CD4-positive, alpha-beta T cell (primary cell): ENCODE results near the gene CD7. TPM values are rescaled to one million over a fixed set of nuclear protein-coding genes. Genes with fewer than 3 reads are reported as not detected.

Experiments used
- ATAC-seq: fragments of 200-7000 bp; cut with Tn5 transposase; one replicate; pipeline ENCODE4 v1.10.0; 2022; ENCODE audit warnings: mild to moderate bottlenecking; ENCODE audit not compliant: poor library complexity
- CTCF ChIA-PET: fragments of 350-600 bp; sonication (Branson Sonifier 250); formaldehyde crosslinking; loops from one replicate; lab custom pipeline; 2021; ENCODE audit warnings: antibody characterized with exemption, inconsistent platforms; lab: Charles Lee
- POLR2A ChIA-PET: fragments of 350-600 bp; sonication (Branson Sonifier 250); formaldehyde crosslinking; loops from one replicate; lab custom pipeline; 2021; ENCODE audit warnings: antibody characterized with exemption, inconsistent platforms; lab: Charles Lee
- DNase-seq, 14 experiments: peaks; one replicate each; pipeline ENCODE4 v3.0.0-alpha.2; 2013 to 2020; ENCODE audit warnings: mixed read lengths in 2 of 14
- H3K27ac ChIP-seq, 2 donors: one replicate each; pipeline versions ENCODE4 v1.5.1 to v1.7.0; 2013; ENCODE audit warnings: low read length in 2 of 2, low read depth in 1 of 2, mild to moderate bottlenecking in 1 of 2
- H3K27me3 ChIP-seq, 2 experiments: 1 replicate in 1 of 2; 2 replicates in 1 of 2; pipeline versions ENCODE4 v1.6.1 to v1.7.0; 2013; ENCODE audit warnings: low read length in 2 of 2, control low read depth in 1 of 2, mild to moderate bottlenecking in 1 of 2, moderate library complexity in 1 of 2; ENCODE audit not compliant: insufficient read depth in 2 of 2, control insufficient read depth in 1 of 2
- H3K36me3 ChIP-seq: one replicate; pipeline ENCODE4 v1.6.1; 2013; ENCODE audit warnings: low read length, control low read depth; ENCODE audit not compliant: insufficient read depth
- H3K4me1 ChIP-seq: one replicate; pipeline ENCODE4 v1.6.1; 2013; ENCODE audit warnings: low read length, control low read depth; ENCODE audit not compliant: insufficient read depth
- H3K4me3 ChIP-seq: one replicate; pipeline ENCODE4 v1.5.1; 2013; ENCODE audit warnings: mild to moderate bottlenecking, low read length, moderate library complexity
- H3K9me3 ChIP-seq, 2 experiments: 1 replicate in 1 of 2; 2 replicates in 1 of 2; pipeline versions ENCODE4 v1.6.1 to v1.7.0; 2013; ENCODE audit warnings: low read length in 2 of 2, mild to moderate bottlenecking in 2 of 2, control low read depth in 1 of 2, moderate library complexity in 1 of 2; ENCODE audit not compliant: control insufficient read depth in 1 of 2, insufficient read depth in 1 of 2
- H3K27ac Mint-ChIP-seq: one replicate; pipeline ENCODE4 v1.8.0; 2020; ENCODE audit warnings: mixed read lengths
- H3K27me3 Mint-ChIP-seq: one replicate; pipeline ENCODE4 v1.8.0; 2021; ENCODE audit warnings: mixed read lengths
- H3K36me3 Mint-ChIP-seq: one replicate; pipeline ENCODE4 v1.8.0; 2021; ENCODE audit warnings: low read depth, mixed read lengths
- H3K4me1 Mint-ChIP-seq: one replicate; pipeline ENCODE4 v1.8.0; 2021; ENCODE audit warnings: low read depth, mixed read lengths
- H3K4me3 Mint-ChIP-seq: one replicate; pipeline ENCODE4 v1.8.0; 2020; ENCODE audit warnings: mild to moderate bottlenecking, mixed read lengths
- H3K9me3 Mint-ChIP-seq: one replicate; pipeline ENCODE4 v1.8.0; 2020; ENCODE audit warnings: mixed read lengths
- CTCF ChIP-seq: fragments of 200-600 bp; IDR thresholded peaks from one replicate; pipeline ENCODE4 v1.8.0; 2022; ENCODE audit warnings: antibody characterized with exemption, mild to moderate bottlenecking
- intact Hi-C, 2 experiments: fragments of 100-400 bp; cut with DNase I in 1 of 2; cut with micrococcal nuclease in 1 of 2; formaldehyde crosslinking; loops; one replicate each; pipeline versions ENCODE4 v1.15.1 to v1.9.0; 2023 to 2025; cut with DNase I, micrococcal nuclease
- total RNA-seq, 174 experiments: library from RNA in 2 of 174; stranded (reverse) in 2 of 174; gene quantifications; one replicate each; pipeline ENCODE4 v1.2.3 and lab custom pipeline; 2021 to 2026

CD7 gene
- total RNA-seq, 2 experiments from 2014 or later, result 225 to 234 TPM

- DNase-seq, result no peak
- no peaks in the 10 kb centered on the region for H3K36me3 Mint-ChIP-seq
- peaks cover 4% of the 10 kb centered on the region for H3K27me3 Mint-ChIP-seq
- peaks cover 14% of the 10 kb centered on the region for H3K4me1 ChIP-seq
- no peak overlapping the region for H3K27ac ChIP-seq
- peaks cover 0 to 5% of the 10 kb centered on the region in 2 experiments for H3K27me3 ChIP-seq
- ChIA-PET POLR2A (no interaction called here), CTCF (interaction anchor here (1.5 kb wide), 1 partner anchor 18 kb away, joined by 5 read pairs; no protein-coding TSS in a partner anchor)
- H3K4me3 ChIP-seq, result no peak overlapping the region
- no peak overlapping the region for H3K27ac Mint-ChIP-seq
- no peak for ATAC-seq
- H3K9me3 Mint-ChIP-seq, result no peaks in the 10 kb centered on the region
- no peak for TF ChIP-seq CTCF
- H3K4me1 Mint-ChIP-seq, result peaks cover 7% of the 10 kb centered on the region
- intact Hi-C loops, result loop anchor here in 1 of 2 experiments (5.0 kb wide), 1 partner anchor 42 kb away; no protein-coding TSS in a partner anchor
- no peak overlapping the region for H3K4me3 Mint-ChIP-seq
- H3K36me3 ChIP-seq, result no peaks in the 10 kb centered on the region
- no peaks in the 10 kb centered on the region for H3K9me3 ChIP-seq
Measured at GRCh38 chr17:82338858-82339633, 21.6 kb upstream of the CD7 start.

- H3K36me3 ChIP-seq, result no peaks in the 10 kb centered on the region
- Mint-ChIP-seq H3K27ac (peak overlapping the region; percentile 70), H3K9me3 (no peaks in the 10 kb centered on the region), H3K27me3 (peaks cover 4% of the 10 kb centered on the region), H3K4me1 (peaks cover 13% of the 10 kb centered on the region), H3K4me3 (peak overlapping the region; percentile 99), H3K36me3 (no peaks in the 10 kb centered on the region)
- CTCF ChIA-PET, result no interaction called here
- intact Hi-C loops, result loop anchor here in 1 of 2 experiments (5.0 kb wide), 1 partner anchor 38 kb away; no protein-coding TSS in a partner anchor
- peak overlapping the region in 1 of 2 donors; percentile 22 for H3K27ac ChIP-seq
- DNase-seq, result peak in 4 of 14 experiments; percentile 22 to 58 (median 46)
- H3K4me1 ChIP-seq, result peaks cover 39% of the 10 kb centered on the region
- peak; percentile 43 for ATAC-seq
- H3K4me3 ChIP-seq, result peak overlapping the region; percentile 71
- no peak for TF ChIP-seq CTCF
- peaks cover 0 to 8% of the 10 kb centered on the region in 2 experiments for H3K27me3 ChIP-seq
- H3K9me3 ChIP-seq, result peaks cover 0 to 5% of the 10 kb centered on the region in 2 experiments
- POLR2A ChIA-PET, result interaction anchor here (1.1 to 3.1 kb wide), 6 partner anchors 18 to 134 kb away, joined by 4 to 33 read pairs (median 9); partner anchors contain the start of gene CD7
Measured at GRCh38 chr17:82334622-82335394, 17.4 kb upstream of the CD7 start.

- Mint-ChIP-seq H3K27me3 (peaks cover 4% of the 10 kb centered on the region), H3K27ac (no peak overlapping the region), H3K4me1 (peaks cover 13% of the 10 kb centered on the region), H3K36me3 (no peaks in the 10 kb centered on the region), H3K4me3 (peak overlapping the region; percentile 99), H3K9me3 (no peaks in the 10 kb centered on the region)
- DNase-seq (peak in 1 of 14 experiments; percentile 30), ATAC-seq (no peak)
- ChIA-PET POLR2A (interaction anchor here (1.0 to 3.1 kb wide), 7 partner anchors 17 to 133 kb away, joined by 3 to 33 read pairs (median 12); partner anchors contain the start of gene CD7), CTCF (no interaction called here)
- Histone ChIP-seq H3K27me3 (peaks cover 0 to 8% of the 10 kb centered on the region in 2 experiments), H3K36me3 (no peaks in the 10 kb centered on the region), H3K4me1 (peaks cover 39% of the 10 kb centered on the region), H3K4me3 (peak overlapping the region; percentile 71), H3K9me3 (peaks cover 0 to 5% of the 10 kb centered on the region in 2 experiments), H3K27ac (no peak overlapping the region)
- intact Hi-C loops, result no loop called here
- no peak for TF ChIP-seq CTCF
Measured at GRCh38 chr17:82334204-82334621, 16.8 kb upstream of the CD7 start.
